ENCODE measurements around the gene KMT5B.

The KMT5B gene

GRCh38 chr11:68159161-68159560, 53.9 kb downstream of the KMT5B start:
- Histone ChIP-seq H3K4me1 (ENCODE audit: insufficient read depth, low read length, poor library complexity, severe bottlenecking) (no peaks in the 10 kb centered on the region), H3K79me2 (ENCODE audit: insufficient read depth, low read length) (no peaks in the 10 kb centered on the region), H4K20me1 (ENCODE audit: insufficient read depth, low read length, poor library complexity, severe bottlenecking) (no peaks in the 10 kb centered on the region), H2AFZ (ENCODE audit: low read length) (no peak overlapping the region), H3K4me2 (ENCODE audit: low read depth, low read length, poor library complexity, severe bottlenecking) (no peak overlapping the region), H3K9me2 (replicated peaks; ENCODE audit: low read depth, low read length) (no peaks in the 10 kb centered on the region), H3K36me3 (ENCODE audit: insufficient read depth, low read length) (peaks cover 10% of the 10 kb centered on the region; the same call in 1 of the 2 replicates), H3K4me3 (ENCODE audit: low read length, poor library complexity, severe bottlenecking) (no peak overlapping the region), H3K9me3 (ENCODE audit: insufficient read depth, low read depth, low read length) (no peaks in the 10 kb centered on the region), H3F3A (ENCODE audit: low read depth) (no peaks in the 10 kb centered on the region), H3K27me3 (ENCODE audit: insufficient read depth, low read length, poor library complexity, severe bottlenecking) (no peaks in the 10 kb centered on the region), H3K9ac (ENCODE audit: low read depth, low read length, poor library complexity, severe bottlenecking) (no peak overlapping the region)
- TF ChIP-seq EZH2phosphoT487 (IDR thresholded peaks at IDR 0.05; ENCODE audit: borderline replicate concordance) (no peak), CTCF (conservative IDR thresholded peaks at IDR 0.05; ENCODE audit: low read length) (no peak)

GRCh38 chr11:68158580-68158979, 54.5 kb downstream of the KMT5B start:
- H3K36me3 ChIP-seq (ENCODE audit: insufficient read depth, low read length), result peaks cover 6% of the 10 kb centered on the region; the same call in 1 of the 2 replicates
- H3K4me1 ChIP-seq (ENCODE audit: insufficient read depth, low read length, poor library complexity, severe bottlenecking), result no peaks in the 10 kb centered on the region
- no peaks in the 10 kb centered on the region for H3K9me2 ChIP-seq (replicated peaks; ENCODE audit: low read depth, low read length)
- H3K4me3 ChIP-seq (ENCODE audit: low read length, poor library complexity, severe bottlenecking), result no peak overlapping the region
- H2AFZ ChIP-seq (ENCODE audit: low read length), result no peak overlapping the region
- no peaks in the 10 kb centered on the region for H3K27me3 ChIP-seq (ENCODE audit: insufficient read depth, low read length, poor library complexity, severe bottlenecking)
- no peaks in the 10 kb centered on the region for H3K79me2 ChIP-seq (ENCODE audit: insufficient read depth, low read length)
- H4K20me1 ChIP-seq (ENCODE audit: insufficient read depth, low read length, poor library complexity, severe bottlenecking), result no peaks in the 10 kb centered on the region
- TF ChIP-seq CTCF (conservative IDR thresholded peaks at IDR 0.05; ENCODE audit: low read length) (no peak), EZH2phosphoT487 (IDR thresholded peaks at IDR 0.05; ENCODE audit: borderline replicate concordance) (no peak)
- no peaks in the 10 kb centered on the region for H3F3A ChIP-seq (ENCODE audit: low read depth)
- no peak overlapping the region for H3K4me2 ChIP-seq (ENCODE audit: low read depth, low read length, poor library complexity, severe bottlenecking)
- no peaks in the 10 kb centered on the region for H3K9me3 ChIP-seq (ENCODE audit: insufficient read depth, low read depth, low read length)
- H3K9ac ChIP-seq (ENCODE audit: low read depth, low read length, poor library complexity, severe bottlenecking), result no peak overlapping the region

GRCh38 chr11:68153742-68154141, 59.4 kb downstream of the KMT5B start:
- H3K9me2 ChIP-seq (replicated peaks; ENCODE audit: low read depth, low read length), result no peaks in the 10 kb centered on the region
- TF ChIP-seq EZH2phosphoT487 (IDR thresholded peaks at IDR 0.05; ENCODE audit: borderline replicate concordance) (no peak), CTCF (conservative IDR thresholded peaks at IDR 0.05; ENCODE audit: low read length) (no peak)
- H3K9me3 ChIP-seq (ENCODE audit: insufficient read depth, low read depth, low read length), result no peaks in the 10 kb centered on the region
- no peaks in the 10 kb centered on the region for H3K4me1 ChIP-seq (ENCODE audit: insufficient read depth, low read length, poor library complexity, severe bottlenecking)
- H3F3A ChIP-seq (ENCODE audit: low read depth), result no peaks in the 10 kb centered on the region
- no peak overlapping the region for H3K4me2 ChIP-seq (ENCODE audit: low read depth, low read length, poor library complexity, severe bottlenecking)
- H3K36me3 ChIP-seq (ENCODE audit: insufficient read depth, low read length), result peaks cover 6% of the 10 kb centered on the region; the same call in 1 of the 2 replicates
- no peak overlapping the region for H3K9ac ChIP-seq (ENCODE audit: low read depth, low read length, poor library complexity, severe bottlenecking)
- no peaks in the 10 kb centered on the region for H3K27me3 ChIP-seq (ENCODE audit: insufficient read depth, low read length, poor library complexity, severe bottlenecking)
- H3K4me3 ChIP-seq (ENCODE audit: low read length, poor library complexity, severe bottlenecking), result no peak overlapping the region
- no peak overlapping the region for H2AFZ ChIP-seq (ENCODE audit: low read length)
- H4K20me1 ChIP-seq (ENCODE audit: insufficient read depth, low read length, poor library complexity, severe bottlenecking), result no peaks in the 10 kb centered on the region
- no peaks in the 10 kb centered on the region for H3K79me2 ChIP-seq (ENCODE audit: insufficient read depth, low read length)
